Prostate gland (tissue), 2 donors: Measurements from ENCODE around the gene WDR72.

Source experiments
- POLR2A ChIP-seq: fragments of 450-650 bp; IDR thresholded peaks from one replicate; pipeline ENCODE4 v1.6.1; 2016; ENCODE audit warnings: antibody characterized with exemption, mild to moderate bottlenecking
- POLR2AphosphoS5 ChIP-seq: sonication (generic); formaldehyde crosslinking; IDR thresholded peaks from one replicate; pipeline ENCODE4 v1.6.1; 2017; ENCODE audit warnings: antibody characterized with exemption
- TF ChIP-seq, protein P1 (sequence below), 4 experiments: fragments of 200-600 bp in 2 of 4; fragments of 450-650 bp in 2 of 4; sonication (generic) in 2 of 4; IDR thresholded peaks; 1 replicate in 3 of 4; 2 replicates in 1 of 4; pipeline ENCODE4 v1.5.1; 2016 to 2019; ENCODE audit warnings: antibody characterized with exemption in 4 of 4, mild to moderate bottlenecking in 2 of 4, moderate library complexity in 2 of 4

DNA sequence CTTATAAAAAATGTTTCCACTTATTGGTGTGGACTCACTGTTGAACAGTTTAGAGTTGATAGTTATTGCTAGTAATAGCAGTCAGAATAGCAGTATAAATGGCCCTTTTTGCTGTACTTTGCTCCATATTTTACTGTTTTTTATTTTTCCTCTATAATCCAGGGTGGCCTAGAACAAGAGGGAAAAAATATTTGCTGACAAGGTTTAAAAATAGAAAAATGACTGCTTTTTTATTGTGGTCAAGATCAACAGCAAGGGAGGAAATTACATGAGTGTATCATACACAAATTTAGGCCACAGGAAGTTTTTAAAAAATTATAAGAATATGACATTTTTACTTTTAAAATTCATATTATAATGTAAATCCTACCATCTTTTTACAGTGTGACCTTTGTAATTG is 269.1 kb downstream of the WDR72 start:
- no peak for TF ChIP-seq POLR2A
- TF ChIP-seq, protein P1, sequence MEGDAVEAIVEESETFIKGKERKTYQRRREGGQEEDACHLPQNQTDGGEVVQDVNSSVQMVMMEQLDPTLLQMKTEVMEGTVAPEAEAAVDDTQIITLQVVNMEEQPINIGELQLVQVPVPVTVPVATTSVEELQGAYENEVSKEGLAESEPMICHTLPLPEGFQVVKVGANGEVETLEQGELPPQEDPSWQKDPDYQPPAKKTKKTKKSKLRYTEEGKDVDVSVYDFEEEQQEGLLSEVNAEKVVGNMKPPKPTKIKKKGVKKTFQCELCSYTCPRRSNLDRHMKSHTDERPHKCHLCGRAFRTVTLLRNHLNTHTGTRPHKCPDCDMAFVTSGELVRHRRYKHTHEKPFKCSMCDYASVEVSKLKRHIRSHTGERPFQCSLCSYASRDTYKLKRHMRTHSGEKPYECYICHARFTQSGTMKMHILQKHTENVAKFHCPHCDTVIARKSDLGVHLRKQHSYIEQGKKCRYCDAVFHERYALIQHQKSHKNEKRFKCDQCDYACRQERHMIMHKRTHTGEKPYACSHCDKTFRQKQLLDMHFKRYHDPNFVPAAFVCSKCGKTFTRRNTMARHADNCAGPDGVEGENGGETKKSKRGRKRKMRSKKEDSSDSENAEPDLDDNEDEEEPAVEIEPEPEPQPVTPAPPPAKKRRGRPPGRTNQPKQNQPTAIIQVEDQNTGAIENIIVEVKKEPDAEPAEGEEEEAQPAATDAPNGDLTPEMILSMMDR (IDR thresholded peaks at IDR 0.05), result no peak
- no peak for TF ChIP-seq POLR2AphosphoS5
